Measurements from ENCODE around the gene TRIOBP. TPM values are rescaled to one million over a fixed set of nuclear protein-coding genes. Genes with fewer than 3 reads are reported as not detected.

The TRIOBP gene
- total and polyA plus RNA-seq, 2 of the 13 experiments (the other 11 are each of a cell fraction or from before 2014, with no cell fraction given), result 6.1 to 15.4 TPM

GRCh38 chr22:37807410-37808293 lies 110.8 kb downstream of the TRIOBP start, which contains the start of gene GCAT (continued):
- TF ChIP-seq BCLAF1 (IDR thresholded peaks at IDR 0.05), result no peak
- peak; percentile 61; the same call in 1 of the 2 replicates for TF ChIP-seq ZNF558 (CRISPR knock-in tag; IDR thresholded peaks at IDR 0.05; ENCODE audit: borderline replicate concordance)
- TF ChIP-seq FOXO1 (CRISPR knock-in tag; IDR thresholded peaks at IDR 0.05), result no peak
- TF ChIP-seq ZNF383 (CRISPR knock-in tag; IDR thresholded peaks at IDR 0.05; ENCODE audit: borderline replicate concordance), result no peak
- TF ChIP-seq PRDM4 (CRISPR knock-in tag; IDR thresholded peaks at IDR 0.05; ENCODE audit: borderline replicate concordance), result no peak
- no peak for TF ChIP-seq ZNF704 (CRISPR knock-in tag; IDR thresholded peaks at IDR 0.05; ENCODE audit: borderline replicate concordance)
- peak; percentile 39; the same call in 1 of the 2 replicates for TF ChIP-seq NCOA5 (CRISPR knock-in tag; IDR thresholded peaks at IDR 0.05)
- TF ChIP-seq DR1 (CRISPR knock-in tag; IDR thresholded peaks at IDR 0.05), result peak; percentile 55; the same call in 1 of the 2 replicates
- peak; percentile 47; the same call in 1 of the 2 replicates for TF ChIP-seq ZNF747 (CRISPR knock-in tag; IDR thresholded peaks at IDR 0.05; ENCODE audit: borderline replicate concordance)
- TF ChIP-seq MAF1 (CRISPR knock-in tag; IDR thresholded peaks at IDR 0.05; ENCODE audit: borderline replicate concordance), result no peak
- no peak for TF ChIP-seq EP300 (IDR thresholded peaks at IDR 0.05; ENCODE audit: low read depth in 2 of 2, low read length in 2 of 2)
- TF ChIP-seq EP300 (CRISPR knock-in tag; IDR thresholded peaks at IDR 0.05; ENCODE audit: borderline replicate concordance), result no peak
- no peak for TF ChIP-seq NR2F2 (IDR thresholded peaks at IDR 0.05; ENCODE audit: borderline replicate concordance, low read depth)
- TF ChIP-seq HNRNPL (IDR thresholded peaks at IDR 0.05; ENCODE audit: low read depth, low read length), result peak; percentile 77
- TF ChIP-seq NR0B2 (CRISPR knock-in tag; IDR thresholded peaks at IDR 0.05), result peak; percentile 77; the same call in 1 of the 2 replicates
- TF ChIP-seq TMF1 (CRISPR knock-in tag; IDR thresholded peaks at IDR 0.05; ENCODE audit: low read depth), result no peak
- TF ChIP-seq JARID2 (CRISPR knock-in tag; IDR thresholded peaks at IDR 0.05; ENCODE audit: insufficient replicate concordance), result no peak
- peak; percentile 78; the same call in 1 of the 2 replicates for TF ChIP-seq ZNF430 (CRISPR knock-in tag; IDR thresholded peaks at IDR 0.05)
- TF ChIP-seq ZBTB46 (CRISPR knock-in tag; IDR thresholded peaks at IDR 0.05; ENCODE audit: borderline replicate concordance), result no peak
